ENCODE measurements around the gene NSFL1C. TPM values are rescaled to one million over a fixed set of nuclear protein-coding genes. Genes with fewer than 3 reads are reported as not detected.

NSFL1C gene
- total RNA-seq, 4 donors from 2014 or later, result 34.0 to 61.9 (median 57.5) TPM

DNA sequence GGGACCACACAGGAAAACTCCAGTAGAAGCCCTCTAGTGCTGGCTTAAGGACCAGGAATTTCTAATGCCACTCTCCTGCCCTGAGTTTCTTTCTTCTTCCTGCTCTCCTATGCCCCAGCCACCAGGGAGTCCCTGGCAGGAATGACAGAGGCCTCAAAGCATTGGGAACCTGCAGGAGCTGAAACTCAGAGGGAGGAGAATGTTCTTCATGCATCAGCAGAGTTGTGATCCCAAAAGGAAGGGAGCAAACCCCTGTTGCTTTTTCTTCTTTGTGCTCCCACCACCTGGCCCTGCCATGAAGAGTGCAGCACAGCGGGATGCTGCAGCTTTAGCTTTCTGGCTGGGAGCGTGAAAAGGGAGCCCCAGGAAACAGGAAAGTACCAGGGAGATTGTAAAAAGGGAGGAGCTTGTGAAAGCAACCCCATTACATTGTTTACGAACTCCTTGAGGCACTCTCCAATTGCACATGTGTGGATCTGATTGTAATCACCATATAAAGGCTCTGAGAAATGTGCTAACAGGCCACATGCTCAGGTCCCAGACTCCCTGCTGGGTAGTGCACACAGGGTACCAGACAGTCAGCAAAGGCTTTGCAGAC, 39.1 kb downstream of the NSFL1C start:
- ATAC-seq (ENCODE audit: low FRiP score), result no peak
- TF ChIP-seq, protein P1, sequence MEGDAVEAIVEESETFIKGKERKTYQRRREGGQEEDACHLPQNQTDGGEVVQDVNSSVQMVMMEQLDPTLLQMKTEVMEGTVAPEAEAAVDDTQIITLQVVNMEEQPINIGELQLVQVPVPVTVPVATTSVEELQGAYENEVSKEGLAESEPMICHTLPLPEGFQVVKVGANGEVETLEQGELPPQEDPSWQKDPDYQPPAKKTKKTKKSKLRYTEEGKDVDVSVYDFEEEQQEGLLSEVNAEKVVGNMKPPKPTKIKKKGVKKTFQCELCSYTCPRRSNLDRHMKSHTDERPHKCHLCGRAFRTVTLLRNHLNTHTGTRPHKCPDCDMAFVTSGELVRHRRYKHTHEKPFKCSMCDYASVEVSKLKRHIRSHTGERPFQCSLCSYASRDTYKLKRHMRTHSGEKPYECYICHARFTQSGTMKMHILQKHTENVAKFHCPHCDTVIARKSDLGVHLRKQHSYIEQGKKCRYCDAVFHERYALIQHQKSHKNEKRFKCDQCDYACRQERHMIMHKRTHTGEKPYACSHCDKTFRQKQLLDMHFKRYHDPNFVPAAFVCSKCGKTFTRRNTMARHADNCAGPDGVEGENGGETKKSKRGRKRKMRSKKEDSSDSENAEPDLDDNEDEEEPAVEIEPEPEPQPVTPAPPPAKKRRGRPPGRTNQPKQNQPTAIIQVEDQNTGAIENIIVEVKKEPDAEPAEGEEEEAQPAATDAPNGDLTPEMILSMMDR (IDR thresholded peaks at IDR 0.05), result no peak
- no peak for DNase-seq (ENCODE audit: low spot score)

DNA sequence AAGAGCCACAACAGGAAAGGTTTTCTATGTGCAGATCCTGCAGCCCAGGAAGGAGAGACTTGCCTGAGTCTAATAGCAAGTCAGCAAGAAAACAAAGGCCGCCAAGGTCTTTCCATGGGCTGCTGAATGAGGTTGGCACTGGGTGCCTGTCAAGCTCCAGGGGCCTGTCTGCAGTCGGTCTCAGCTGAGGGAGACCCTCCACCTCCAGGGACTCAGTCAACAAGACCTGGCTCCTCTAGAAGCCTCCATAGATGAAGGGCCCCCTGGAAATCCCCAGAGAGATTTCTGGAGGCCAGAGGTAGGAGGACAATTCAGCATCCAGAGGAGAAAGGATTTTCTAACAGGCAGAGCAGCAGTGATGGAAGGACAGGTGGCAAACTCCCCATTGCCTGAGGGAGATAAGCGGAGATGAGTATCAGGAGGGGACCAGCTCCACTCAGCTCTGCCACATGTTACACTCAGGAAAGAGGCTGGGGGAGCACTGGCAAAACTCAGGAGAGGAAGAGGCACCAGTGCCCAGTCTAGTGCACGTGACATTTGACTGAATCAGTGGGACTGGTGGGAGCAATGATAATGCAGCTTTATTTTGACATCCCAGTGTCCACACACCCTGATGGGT, 40.3 kb downstream of the NSFL1C start:
- TF ChIP-seq, protein P1 (IDR thresholded peaks at IDR 0.05), result no peak
- ATAC-seq (ENCODE audit: low FRiP score) (no peak), DNase-seq (ENCODE audit: low spot score) (no peak)

DNA sequence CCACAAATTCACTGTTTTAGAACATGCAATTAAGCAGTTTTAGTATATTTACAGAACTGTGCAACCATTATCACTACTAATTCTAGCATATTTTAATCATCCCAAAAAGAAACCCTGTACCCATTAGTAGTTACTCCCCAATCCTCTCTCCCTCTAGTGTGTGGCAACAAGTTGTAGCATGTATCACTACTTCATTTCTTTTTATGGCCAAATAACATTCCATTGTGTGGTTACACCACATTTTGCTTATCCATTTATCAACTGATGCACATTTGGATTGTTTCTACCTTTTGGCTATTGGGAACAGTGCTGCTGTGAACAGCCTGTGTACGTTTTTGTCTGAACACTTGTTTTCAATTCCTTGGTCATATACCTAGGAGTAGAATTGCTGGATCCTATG, 42.3 kb downstream of the NSFL1C start:
- ATAC-seq (ENCODE audit: low FRiP score), result no peak
- no peak for DNase-seq (ENCODE audit: low spot score)
- TF ChIP-seq, protein P1 (IDR thresholded peaks at IDR 0.05), result no peak

GRCh38 chr20:1423625-1424106, 43.0 kb downstream of the NSFL1C start:
- TF ChIP-seq, protein P1 (IDR thresholded peaks at IDR 0.05), result no peak
- DNase-seq (ENCODE audit: low spot score), result no peak
- no peak for ATAC-seq (ENCODE audit: low FRiP score)

- ATAC-seq (ENCODE audit: low FRiP score), result no peak
- no peak for DNase-seq (ENCODE audit: low spot score)
- TF ChIP-seq, protein P1 (IDR thresholded peaks at IDR 0.05), result no peak
Observed at GRCh38 chr20:1423206-1423605, 43.4 kb downstream of the NSFL1C start.

- TF ChIP-seq, protein P1 (IDR thresholded peaks at IDR 0.05), result no peak
- ATAC-seq (ENCODE audit: low FRiP score), result no peak
Observed at GRCh38 chr20:1422753-1423152, 43.9 kb downstream of the NSFL1C start.

DNA sequence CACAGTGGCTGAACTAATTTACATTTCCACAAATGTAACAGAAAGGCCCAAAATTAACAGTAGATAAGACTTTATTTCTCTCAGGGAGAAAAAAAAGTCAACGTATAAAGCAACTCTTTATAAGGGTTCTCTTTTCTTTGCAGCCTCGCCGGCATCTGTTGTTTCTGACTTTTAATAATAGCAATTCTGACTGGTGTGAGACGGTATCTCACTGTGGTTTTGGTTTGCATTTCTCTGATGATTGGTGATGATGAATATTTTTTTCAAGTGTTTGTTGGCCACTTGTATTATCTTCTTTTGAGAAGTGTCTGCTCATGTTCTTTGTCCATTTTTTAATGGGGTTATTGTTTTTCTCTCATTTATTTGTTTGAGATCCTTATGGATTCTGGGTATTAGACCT, 46.6 kb downstream of the NSFL1C start:
- no peak for DNase-seq (ENCODE audit: low spot score)
- TF ChIP-seq, protein P1 (IDR thresholded peaks at IDR 0.05), result no peak
- ATAC-seq (ENCODE audit: low FRiP score), result no peak

More at GRCh38 chr20:1422753-1423152, 43.9 kb downstream of the NSFL1C start:
- DNase-seq (ENCODE audit: low spot score), result no peak
